ENCODE data around the gene PLEKHB2. TPM values are rescaled to one million over a fixed set of nuclear protein-coding genes. Genes with fewer than 3 reads are reported as not detected.
"Not testable (repeated sequence)": the region's sequence is repeated elsewhere in the genome, so short reads cannot be mapped to it uniquely, and the experiment has no call there.

PLEKHB2 gene
- total and polyA plus RNA-seq, 2 of the 8 experiments (the other 6 are each of a cell fraction or from before 2014, with no cell fraction given), result 42.4 to 54.8 TPM

DNA sequence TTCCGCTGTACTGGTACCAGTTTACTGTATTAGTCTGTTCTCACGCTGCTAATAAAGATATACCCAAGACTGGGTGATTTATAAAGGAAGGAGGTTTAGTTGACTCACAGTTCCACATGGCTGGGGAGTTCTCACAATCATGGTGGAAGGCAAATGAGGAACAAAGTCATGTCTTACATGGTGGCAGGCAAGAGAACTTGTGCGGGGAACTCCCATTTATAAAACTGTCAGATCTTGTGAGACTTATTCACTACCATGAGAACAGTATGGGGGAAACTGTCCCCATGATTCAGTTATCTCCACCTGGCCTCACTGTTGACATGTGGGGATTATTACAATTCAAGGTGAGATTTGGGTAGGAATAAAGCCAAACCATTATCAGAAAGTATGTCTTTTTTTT lies 9.8 kb downstream of the PLEKHB2 start:
- H3K36me3 ChIP-seq (ENCODE audit: control insufficient read depth in 2 of 4, insufficient read depth in 4 of 4, low read length in 3 of 4); H2AFZ ChIP-seq (ENCODE audit: low read length); H3K56ac ChIP-seq (replicated peaks; ENCODE audit: insufficient read length, low read depth, low read length); H2BK20ac ChIP-seq (ENCODE audit: low read length); H3K4ac ChIP-seq (replicated peaks; ENCODE audit: insufficient read length, low read depth, low read length); H3K27me3 ChIP-seq (replicated peaks in 1 of 4; ENCODE audit: control insufficient read depth in 3 of 4, extremely low read depth in 1 of 4, insufficient read depth in 3 of 4, low read length in 3 of 4); H4K8ac ChIP-seq (ENCODE audit: extremely low read depth, insufficient read depth, low read length); H3K23me2 ChIP-seq (ENCODE audit: low read depth, low read length); H4K91ac ChIP-seq (replicated peaks; ENCODE audit: insufficient read length, low read length); H2BK12ac ChIP-seq (ENCODE audit: low read depth, low read length); H2BK15ac ChIP-seq (ENCODE audit: low read length); H3K18ac ChIP-seq (ENCODE audit: extremely low read depth, low read length); H3K23ac ChIP-seq (ENCODE audit: insufficient read length); H3K14ac ChIP-seq (ENCODE audit: insufficient read length); H3K4me3 ChIP-seq (ENCODE audit: extremely low read depth in 1 of 4, insufficient read depth in 2 of 4, low read depth in 3 of 4, low read length in 4 of 4); DNase-seq (ENCODE audit: low read depth in 1 of 2, low spot score in 2 of 2); FAIRE-seq; H3K9me3 ChIP-seq (ENCODE audit: insufficient read depth in 2 of 2, low read depth in 1 of 2, low read length in 1 of 2); H2BK120ac ChIP-seq (replicated peaks; ENCODE audit: low read depth, low read length); H3K4me2 ChIP-seq (ENCODE audit: insufficient read depth in 1 of 2, low read depth in 2 of 2, low read length in 2 of 2); H2AK5ac ChIP-seq (ENCODE audit: low read depth, low read length); H4K5ac ChIP-seq (ENCODE audit: insufficient read length, low read depth, low read length); H2BK5ac ChIP-seq (ENCODE audit: low read depth, low read length); H3K27ac ChIP-seq (ENCODE audit: low read depth, low read length); CTCF ChIA-PET (ENCODE audit: partially characterized antibody); H3K9ac ChIP-seq (replicated peaks in 1 of 4; ENCODE audit: extremely low read depth in 1 of 4, low read depth in 3 of 4, low read length in 3 of 4): not testable (repeated sequence)
- Histone ChIP-seq H3K79me1 (ENCODE audit: low read depth, low read length) (peaks cover 12% of the 10 kb centered on the region), H3K79me2 (ENCODE audit: control insufficient read depth in 1 of 2, insufficient read depth in 2 of 2, low read length in 2 of 2) (peaks cover 15 to 95% of the 10 kb centered on the region in 2 experiments), H3K4me1 (replicated peaks in 1 of 4; ENCODE audit: control insufficient read depth in 3 of 4, insufficient read depth in 4 of 4, low read length in 3 of 4) (peaks cover 0 to 13% (median 5%) of the 10 kb centered on the region in 4 experiments; a peak in 2 of 7 replicates), H4K20me1 (replicated peaks in 1 of 2; ENCODE audit: control insufficient read depth in 1 of 2, insufficient read depth in 2 of 2, low read length in 2 of 2) (peaks cover 9 to 11% of the 10 kb centered on the region in 2 experiments)
- WGBS, 2 experiments (ENCODE audit: extremely low coverage in 1 of 2, insufficient coverage in 1 of 2, insufficient read length in 1 of 2, insufficient replicate concordance in 2 of 2, low coverage in 1 of 2, low lambda C conversion rate in 2 of 2, missing lambda C conversion rate in 1 of 2), result 89% methylated on average over 3 of the region's 3 CpGs; no CpG with 5 or more reads in 1 of the 2 experiments
- POLR2A ChIA-PET (ENCODE audit: partially characterized antibody), result interaction anchor here (0.5 kb wide), 1 partner anchor 25 kb away, joined by 3 read pairs; no protein-coding TSS in a partner anchor
